Measurements from ENCODE around the gene MRGPRX3. TPM values are rescaled to one million over a fixed set of nuclear protein-coding genes. Genes with fewer than 3 reads are reported as not detected.

Gene MRGPRX3
- total and polyA plus RNA-seq, 2 of the 13 experiments (the other 11 are each of a cell fraction or from before 2014, with no cell fraction given) = 0.53 TPM; not detected in 1

GRCh38 chr11:18145837-18146236, 13.5 kb downstream of the MRGPRX3 start:
- Histone ChIP-seq H3K9me3 (ENCODE audit: low read length) (no peaks in the 10 kb centered on the region), H2AFZ (ENCODE audit: low read length) (no peak overlapping the region), H3K4me1 (ENCODE audit: insufficient read depth, low read length) (no peaks in the 10 kb centered on the region), H4K20me1 (ENCODE audit: insufficient read depth, low read length) (no peaks in the 10 kb centered on the region), H3K79me2 (ENCODE audit: insufficient read depth, low read length) (no peaks in the 10 kb centered on the region), H3K36me3 (replicated peaks in 1 of 2; ENCODE audit: control insufficient read depth in 1 of 2, insufficient read depth in 2 of 2, low read length in 2 of 2) (no peaks in the 10 kb centered on the region), H3K4me2 (ENCODE audit: low read depth, low read length) (no peak overlapping the region; the same call in 1 of the 2 replicates), H3K27ac (ENCODE audit: extremely low read length, insufficient read depth, low read length) (no peak overlapping the region), H3K9ac (ENCODE audit: insufficient read depth, low read depth, low read length) (no peak overlapping the region), H3K27me3 (ENCODE audit: control insufficient read depth in 1 of 2, insufficient read depth in 2 of 2, low read length in 2 of 2) (peaks cover 0 to 23% of the 10 kb centered on the region in 2 experiments; a peak in 2 of 5 replicates), H3K4me3 (replicated peaks in 1 of 3; ENCODE audit: insufficient read depth in 1 of 3, low read depth in 2 of 3, low read length in 3 of 3) (no peak overlapping the region)
- no TSS peak for BruUV-seq (replicated peaks)
- ChIA-PET CTCF (ENCODE audit: low intra/inter-chr PET ratio, low total read pairs) (interaction anchor here (3.2 kb wide), 1 partner anchor 30 kb away, joined by 31 read pairs; no protein-coding TSS in a partner anchor), POLR2A (no interaction called here)
- intact Hi-C loops (cut with micrococcal nuclease; ENCODE audit: unreplicated experiment) (loop anchor here (1.0 kb wide), 1 partner anchor 31 kb away; no protein-coding TSS in a partner anchor), in situ Hi-C loops (cut with HindIII; ENCODE audit: extremely low pct_ligation_motif_present, low pct_unique_long_range_greater_than_20kb) (no loop called here)
- ATAC-seq (no peak), DNase-seq (ENCODE audit: low spot score) (no peak), FAIRE-seq (no peak)
- TF ChIP-seq MIXL1 (CRISPR knock-in tag; IDR thresholded peaks at IDR 0.05) = no peak
- no peak for TF ChIP-seq ATF5 (CRISPR knock-in tag; IDR thresholded peaks at IDR 0.05; ENCODE audit: low read depth)
- WGBS (ENCODE audit: low lambda C conversion rate) = 6% methylated on average over 3 of the region's 3 CpGs

DNA sequence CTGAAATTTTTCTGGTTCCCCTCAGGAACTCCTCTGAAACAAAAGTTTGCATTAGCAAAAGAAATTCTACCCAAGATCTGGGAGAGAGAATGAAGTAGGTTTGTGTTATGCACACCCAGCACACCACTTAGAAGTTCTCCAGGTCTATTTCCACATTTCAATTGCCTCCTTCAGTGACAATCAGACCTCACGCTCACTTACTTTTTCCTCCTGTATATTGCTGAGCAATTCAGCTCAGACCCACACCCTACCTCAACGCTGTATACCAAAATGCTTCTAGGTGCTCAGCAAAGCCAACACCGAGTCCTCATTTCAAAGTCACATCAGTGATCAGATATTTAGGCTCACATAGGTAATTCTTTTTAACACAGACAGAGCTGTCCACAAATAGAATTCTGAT, 19.2 kb downstream of the MRGPRX3 start:
- in situ Hi-C loops (cut with HindIII; ENCODE audit: extremely low pct_ligation_motif_present, low pct_unique_long_range_greater_than_20kb) (no loop called here), intact Hi-C loops (cut with micrococcal nuclease; ENCODE audit: unreplicated experiment) (no loop called here)
- Histone ChIP-seq H3K79me2 (ENCODE audit: insufficient read depth, low read length) (no peaks in the 10 kb centered on the region), H3K9me3 (ENCODE audit: low read length) (no peaks in the 10 kb centered on the region), H3K36me3 (replicated peaks in 1 of 2; ENCODE audit: control insufficient read depth in 1 of 2, insufficient read depth in 2 of 2, low read length in 2 of 2) (no peaks in the 10 kb centered on the region), H3K4me3 (replicated peaks in 1 of 3; ENCODE audit: insufficient read depth in 1 of 3, low read depth in 2 of 3, low read length in 3 of 3) (no peak overlapping the region), H2AFZ (ENCODE audit: low read length) (no peak overlapping the region), H3K27me3 (ENCODE audit: control insufficient read depth in 1 of 2, insufficient read depth in 2 of 2, low read length in 2 of 2) (peaks cover 1 to 36% of the 10 kb centered on the region in 2 experiments; a peak in 3 of 5 replicates), H3K4me1 (ENCODE audit: insufficient read depth, low read length) (no peaks in the 10 kb centered on the region), H4K20me1 (ENCODE audit: insufficient read depth, low read length) (no peaks in the 10 kb centered on the region), H3K27ac (ENCODE audit: extremely low read length, insufficient read depth, low read length) (no peak overlapping the region), H3K9ac (ENCODE audit: insufficient read depth, low read depth, low read length) (no peak overlapping the region), H3K4me2 (ENCODE audit: low read depth, low read length) (no peak overlapping the region)
- DNase-seq (ENCODE audit: low spot score) = no peak
- BruUV-seq (replicated peaks) = no TSS peak
- TF ChIP-seq, protein P1, sequence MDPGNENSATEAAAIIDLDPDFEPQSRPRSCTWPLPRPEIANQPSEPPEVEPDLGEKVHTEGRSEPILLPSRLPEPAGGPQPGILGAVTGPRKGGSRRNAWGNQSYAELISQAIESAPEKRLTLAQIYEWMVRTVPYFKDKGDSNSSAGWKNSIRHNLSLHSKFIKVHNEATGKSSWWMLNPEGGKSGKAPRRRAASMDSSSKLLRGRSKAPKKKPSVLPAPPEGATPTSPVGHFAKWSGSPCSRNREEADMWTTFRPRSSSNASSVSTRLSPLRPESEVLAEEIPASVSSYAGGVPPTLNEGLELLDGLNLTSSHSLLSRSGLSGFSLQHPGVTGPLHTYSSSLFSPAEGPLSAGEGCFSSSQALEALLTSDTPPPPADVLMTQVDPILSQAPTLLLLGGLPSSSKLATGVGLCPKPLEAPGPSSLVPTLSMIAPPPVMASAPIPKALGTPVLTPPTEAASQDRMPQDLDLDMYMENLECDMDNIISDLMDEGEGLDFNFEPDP (CRISPR knock-in tag; conservative IDR thresholded peaks at IDR 0.05) = no peak
- TF ChIP-seq AKNA (CRISPR knock-in tag; IDR thresholded peaks at IDR 0.05; ENCODE audit: borderline replicate concordance) (no peak), ZNF441 (CRISPR knock-in tag; IDR thresholded peaks at IDR 0.05; ENCODE audit: borderline replicate concordance) (no peak), CREM (IDR thresholded peaks at IDR 0.05) (no peak), CREM (CRISPR knock-in tag; IDR thresholded peaks at IDR 0.05) (no peak), KDM5A (IDR thresholded peaks at IDR 0.05; ENCODE audit: borderline replicate concordance, low read length) (no peak), PTBP1 (IDR thresholded peaks at IDR 0.05; ENCODE audit: low read depth, low read length, poor library complexity, severe bottlenecking) (no peak), ZNF124 (CRISPR knock-in tag; IDR thresholded peaks at IDR 0.05) (no peak), NCOA1 (CRISPR knock-in tag; IDR thresholded peaks at IDR 0.05) (no peak), ZNF562 (CRISPR knock-in tag; IDR thresholded peaks at IDR 0.05; ENCODE audit: borderline replicate concordance) (no peak)
- FAIRE-seq = no peak
- no peak for ATAC-seq
- 21% methylated on average over 3 of the region's 3 CpGs for WGBS (ENCODE audit: low lambda C conversion rate)
- ChIA-PET POLR2A (no interaction called here), CTCF (ENCODE audit: low intra/inter-chr PET ratio, low total read pairs) (no interaction called here)

Data from HepG2 (cell line).